Fibroblast of peridontal ligament (primary cell): ENCODE measurements around the gene ARRDC4.
"Not testable (repeated sequence)": the region's sequence is repeated elsewhere in the genome, so short reads cannot be mapped to it uniquely, and the experiment has no call there.

ENCODE experiments used
- DNase-seq: peaks from one replicate; pipeline ENCODE4 v3.0.0-alpha.2; 2010; ENCODE audit errors: extremely low read depth

The ARRDC4 gene

GRCh38 chr15:97966246-97966645, 5.7 kb downstream of the ARRDC4 start:
- no peak for DNase-seq

- DNase-seq, result peak; percentile 53
These were observed 6.6 kb downstream of the ARRDC4 start for GRCh38 chr15:97966924-97967620.

- no peak for DNase-seq
These were observed 7.4 kb downstream of the ARRDC4 start for GRCh38 chr15:97967881-97968280.

DNA sequence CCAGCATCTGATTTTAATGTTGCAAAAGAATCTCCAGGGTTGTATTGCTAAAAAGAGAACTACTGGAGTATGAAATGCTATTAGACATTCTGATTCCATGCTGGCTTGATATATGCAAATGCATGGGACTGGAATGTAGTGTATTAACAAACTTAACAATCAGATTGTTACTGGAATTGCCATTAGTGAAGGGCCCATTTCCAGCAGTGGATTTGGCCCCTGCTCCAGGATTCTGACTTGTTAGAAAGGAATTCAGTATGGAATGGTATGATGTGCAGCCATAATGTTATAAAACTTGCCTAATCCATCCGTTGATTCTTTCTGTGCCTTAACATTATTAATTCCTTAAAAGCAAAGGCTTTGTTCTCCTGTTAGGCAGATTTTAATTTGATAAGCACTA, 7.9 kb downstream of the ARRDC4 start:
- DNase-seq, result peak; percentile 96

- no peak for DNase-seq
These were observed 11.9 kb downstream of the ARRDC4 start for GRCh38 chr15:97972366-97972765.

DNA sequence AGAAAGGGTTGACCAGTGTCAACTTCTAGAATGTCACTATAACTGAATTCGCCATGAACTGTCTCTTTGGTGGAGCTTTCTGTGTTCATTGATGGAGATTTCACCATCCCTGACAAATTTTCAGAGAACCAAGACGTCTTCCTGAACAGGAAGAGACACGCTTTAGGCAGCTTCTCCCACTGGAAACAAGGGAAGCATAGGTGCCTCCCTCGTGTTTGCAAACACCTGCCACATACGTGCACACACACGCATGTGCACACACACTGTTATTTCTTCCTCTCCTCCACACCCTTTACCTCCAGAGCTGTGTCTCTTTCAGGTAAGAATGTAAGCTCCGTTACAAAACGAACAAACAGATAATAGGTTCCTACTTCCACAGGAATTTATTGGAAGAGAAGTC, 15.6 kb downstream of the ARRDC4 start:
- no peak for DNase-seq

DNA sequence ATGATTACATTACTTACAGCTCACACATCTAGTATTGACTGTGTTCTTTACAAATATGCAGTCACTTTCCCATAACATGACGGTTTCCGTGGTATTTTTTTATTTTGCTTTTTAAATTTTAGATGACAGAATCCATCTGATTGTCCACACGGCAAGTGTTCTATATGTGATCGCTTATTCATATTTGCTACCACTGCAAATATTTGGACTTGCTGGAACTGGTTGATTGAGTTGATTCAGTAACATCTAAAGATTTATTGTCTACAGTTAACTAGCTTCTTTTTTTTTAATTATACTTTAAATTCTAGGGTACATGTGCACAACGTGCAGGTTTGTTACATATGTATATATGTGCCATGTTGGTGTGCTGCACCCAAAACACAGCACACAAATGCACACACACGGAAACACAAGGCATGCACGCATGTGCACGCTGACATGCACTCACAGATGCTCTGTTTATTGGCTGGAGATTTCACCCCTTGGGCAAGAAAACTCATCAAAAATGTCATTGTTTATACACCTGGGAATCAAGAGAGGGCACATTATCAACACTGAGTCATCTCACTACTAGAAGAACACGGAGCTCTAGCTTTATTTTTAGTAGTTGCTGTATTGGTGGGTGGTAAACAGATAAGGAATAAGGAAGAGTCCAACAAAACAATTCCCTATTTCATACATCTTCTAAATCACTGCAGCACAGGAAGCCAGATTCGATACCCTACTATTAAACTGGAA, 16.4 kb downstream of the ARRDC4 start:
- no peak for DNase-seq

- no peak for DNase-seq
These were observed 17.2 kb downstream of the ARRDC4 start for GRCh38 chr15:97977734-97978133.

- no peak for DNase-seq
These were observed 18.1 kb downstream of the ARRDC4 start for GRCh38 chr15:97978401-97979139.

DNA sequence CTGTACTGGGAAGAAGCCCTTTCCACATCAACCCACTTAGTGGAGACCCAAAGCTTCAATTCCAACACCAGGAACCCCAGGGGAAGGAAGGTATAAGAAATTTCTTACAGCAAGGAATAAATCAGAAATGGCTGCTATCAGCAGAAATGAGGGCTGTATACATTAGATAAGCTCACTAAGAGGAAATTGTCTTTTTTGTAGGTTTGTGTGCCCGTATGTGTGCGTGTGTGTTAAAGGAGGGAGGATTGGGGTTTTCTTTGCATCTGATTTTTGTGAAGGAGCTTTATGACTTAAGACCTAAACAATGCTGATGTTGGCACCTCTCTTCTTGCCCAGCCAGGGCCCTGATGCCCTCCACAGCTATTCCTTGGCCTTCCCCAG, 18.6 kb downstream of the ARRDC4 start:
- DNase-seq, result no peak

GRCh38 chr15:97981058-97981457, 20.6 kb downstream of the ARRDC4 start:
- no peak for DNase-seq

DNA sequence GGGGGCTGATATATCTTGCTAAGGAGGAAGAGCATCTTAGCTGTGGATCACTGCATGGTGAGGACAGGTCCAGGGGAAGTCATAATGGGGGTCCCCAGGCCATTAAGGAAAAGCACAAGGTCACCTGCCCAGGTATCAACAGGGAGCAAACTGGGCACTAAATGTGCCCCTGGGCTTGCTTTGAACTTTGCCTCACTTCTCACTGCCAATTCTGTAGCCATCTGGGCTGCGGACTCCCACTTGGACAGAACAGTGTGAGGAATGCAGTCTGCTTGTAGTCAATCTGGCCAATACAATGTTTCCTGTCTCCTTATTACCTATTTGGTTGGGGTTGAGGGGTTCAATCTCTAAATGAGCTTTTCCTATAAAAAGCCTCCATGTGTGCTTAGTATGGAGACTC, 21.3 kb downstream of the ARRDC4 start:
- DNase-seq, result no peak

- no peak for DNase-seq
These were observed 23.7 kb downstream of the ARRDC4 start for GRCh38 chr15:97984157-97984556.

GRCh38 chr15:97985979-97986378, 25.5 kb downstream of the ARRDC4 start:
- not testable (repeated sequence) for DNase-seq

DNA sequence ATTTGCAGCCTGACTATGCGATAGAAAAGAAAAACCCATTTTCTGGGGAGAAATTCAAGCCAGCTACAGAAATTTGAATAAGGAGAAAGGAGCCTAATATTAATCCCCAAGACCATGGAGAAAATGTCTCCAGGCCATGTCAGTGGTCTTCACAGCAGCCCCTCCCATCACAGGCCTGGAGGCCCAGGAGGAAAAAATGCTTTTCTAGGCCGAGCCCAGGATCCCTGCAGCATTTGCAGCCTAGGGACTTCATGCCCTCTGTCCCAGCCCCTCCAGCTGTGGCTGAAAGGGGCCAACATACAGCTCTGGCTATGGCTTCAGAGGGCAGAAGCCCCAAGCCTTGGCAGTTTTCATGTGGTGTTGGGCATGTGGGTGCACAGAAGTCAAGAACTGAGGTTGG, 26.3 kb downstream of the ARRDC4 start:
- DNase-seq, result no peak

DNA sequence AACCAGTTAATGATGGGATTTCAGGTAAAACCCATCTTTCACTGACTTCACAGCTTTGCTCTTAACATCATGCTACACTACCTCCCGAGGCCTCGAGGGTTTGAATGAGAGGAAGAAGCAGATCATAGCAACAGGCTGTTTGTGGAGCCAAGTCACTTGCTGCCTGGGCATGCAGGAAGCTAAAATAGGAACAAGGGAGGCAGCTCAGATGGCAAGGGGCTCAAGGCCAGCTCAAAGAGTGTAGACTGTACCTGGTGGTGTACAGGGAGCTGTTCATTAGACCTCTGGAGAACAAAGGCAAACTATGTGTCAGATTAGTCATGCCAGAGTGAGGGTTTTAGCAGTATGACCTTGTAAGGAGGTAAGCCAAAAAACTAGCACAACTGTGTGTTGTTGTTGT, 28.8 kb downstream of the ARRDC4 start:
- DNase-seq, result no peak

DNA sequence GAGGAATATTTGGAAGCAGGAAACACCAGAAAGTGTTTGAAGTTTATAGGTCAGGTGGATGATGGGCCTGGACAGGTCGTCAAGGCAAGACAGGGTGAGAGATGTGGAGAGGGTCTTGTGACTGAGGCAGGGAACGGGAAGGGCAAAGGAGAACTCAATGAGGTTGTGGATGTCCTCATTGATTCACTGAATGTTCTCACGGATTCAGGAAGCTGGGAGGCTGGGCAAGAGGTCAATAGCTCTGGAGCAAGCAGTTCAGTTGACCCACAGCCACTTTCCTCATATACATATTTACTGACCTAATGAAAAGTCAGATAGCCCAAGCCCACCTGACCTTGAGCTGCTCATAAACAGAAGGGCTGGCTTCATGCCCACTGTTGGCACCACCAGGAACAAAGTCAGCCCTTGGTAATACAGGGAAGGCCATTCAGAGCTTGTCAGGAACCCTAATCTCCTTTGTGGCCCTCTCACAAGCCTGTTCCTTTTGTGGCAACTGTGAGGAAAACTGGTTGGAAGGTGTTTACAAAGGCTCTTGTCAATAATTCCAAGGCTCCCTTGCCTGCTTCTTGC, 31.6 kb downstream of the ARRDC4 start:
- no peak for DNase-seq

- no peak for DNase-seq
These were observed 32.3 kb downstream of the ARRDC4 start for GRCh38 chr15:97992823-97993222.

DNA sequence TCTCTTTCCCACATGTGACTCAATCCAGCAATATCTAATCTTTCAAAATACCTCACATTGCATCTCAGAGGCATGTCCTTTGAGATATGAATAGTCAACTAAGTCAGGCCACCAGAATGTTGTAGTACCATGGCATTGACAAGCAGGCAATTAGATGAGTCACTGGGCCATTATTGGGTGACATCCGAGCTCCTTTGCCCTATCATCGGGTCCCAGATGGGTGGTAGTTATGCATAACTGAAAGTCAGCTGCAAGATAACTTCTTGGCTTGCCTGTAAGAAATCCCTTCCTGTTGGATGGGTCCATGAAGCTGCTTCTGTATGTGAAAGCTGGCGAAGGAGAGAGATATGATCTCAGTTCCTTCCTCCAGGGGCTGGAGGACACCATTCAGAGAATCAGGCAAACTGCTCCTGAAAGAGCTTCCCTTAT, 32.8 kb downstream of the ARRDC4 start:
- no peak for DNase-seq

DNA sequence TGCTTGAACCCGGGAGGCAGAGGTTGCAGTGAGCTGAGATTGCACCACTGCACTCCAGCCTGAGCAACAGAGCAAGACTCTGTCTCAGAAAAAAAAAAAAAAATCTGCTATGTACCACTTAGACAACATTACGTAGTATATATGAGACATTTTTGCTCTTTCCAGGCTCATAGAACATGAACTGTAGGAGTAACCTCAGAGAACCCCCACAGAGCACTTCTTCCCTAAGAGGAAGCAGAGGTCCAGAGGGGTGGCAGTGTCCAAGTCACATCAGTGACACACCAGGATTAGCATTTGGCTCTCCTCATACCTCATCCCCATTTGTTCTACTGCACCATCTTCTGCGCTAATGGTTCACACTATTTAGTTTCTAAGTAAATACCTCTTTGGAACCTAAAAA, 33.7 kb downstream of the ARRDC4 start:
- no peak for DNase-seq

DNA sequence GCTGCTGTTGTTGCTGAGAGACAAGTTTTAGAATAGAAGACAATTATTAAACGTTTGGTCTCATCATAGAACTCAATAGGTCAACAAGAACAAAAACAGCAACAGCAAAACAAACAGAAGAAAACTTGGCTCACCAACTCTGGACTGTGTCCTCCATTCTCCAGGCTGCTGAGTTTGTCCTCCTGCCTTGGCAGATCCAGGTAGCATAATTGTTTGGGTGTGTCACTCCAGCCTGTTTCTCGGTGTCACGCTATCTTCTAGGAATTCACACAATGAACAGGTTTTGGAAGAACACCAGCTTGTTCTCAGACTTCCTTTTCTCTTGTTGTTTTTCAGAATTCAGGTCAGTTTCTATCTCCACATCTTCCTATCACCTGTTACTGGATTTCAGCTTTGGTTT, 34.7 kb downstream of the ARRDC4 start:
- no peak for DNase-seq

- no peak for DNase-seq
These were observed 35.5 kb downstream of the ARRDC4 start for GRCh38 chr15:97995881-97996603.
